CD4-positive, alpha-beta T cell (primary cell): Measurements from ENCODE around the gene SYNPO. TPM values are rescaled to one million over a fixed set of nuclear protein-coding genes. Genes with fewer than 3 reads are reported as not detected.

Experiments used
- ATAC-seq: fragments of 200-7000 bp; cut with Tn5 transposase; one replicate; pipeline ENCODE4 v1.10.0; 2022; ENCODE audit warnings: mild to moderate bottlenecking; ENCODE audit not compliant: poor library complexity
- CTCF ChIA-PET: fragments of 350-600 bp; sonication (Branson Sonifier 250); formaldehyde crosslinking; loops from one replicate; lab custom pipeline; 2021; ENCODE audit warnings: antibody characterized with exemption, inconsistent platforms; lab: Charles Lee
- POLR2A ChIA-PET: fragments of 350-600 bp; sonication (Branson Sonifier 250); formaldehyde crosslinking; loops from one replicate; lab custom pipeline; 2021; ENCODE audit warnings: antibody characterized with exemption, inconsistent platforms; lab: Charles Lee
- DNase-seq, 14 experiments: peaks; one replicate each; pipeline ENCODE4 v3.0.0-alpha.2; 2013 to 2020; ENCODE audit warnings: mixed read lengths in 2 of 14
- H3K27ac ChIP-seq, 2 donors: one replicate each; pipeline versions ENCODE4 v1.5.1 to v1.7.0; 2013; ENCODE audit warnings: low read length in 2 of 2, low read depth in 1 of 2, mild to moderate bottlenecking in 1 of 2
- H3K27me3 ChIP-seq, 2 experiments: 1 replicate in 1 of 2; 2 replicates in 1 of 2; pipeline versions ENCODE4 v1.6.1 to v1.7.0; 2013; ENCODE audit warnings: low read length in 2 of 2, control low read depth in 1 of 2, mild to moderate bottlenecking in 1 of 2, moderate library complexity in 1 of 2; ENCODE audit not compliant: insufficient read depth in 2 of 2, control insufficient read depth in 1 of 2
- H3K36me3 ChIP-seq: one replicate; pipeline ENCODE4 v1.6.1; 2013; ENCODE audit warnings: low read length, control low read depth; ENCODE audit not compliant: insufficient read depth
- H3K4me1 ChIP-seq: one replicate; pipeline ENCODE4 v1.6.1; 2013; ENCODE audit warnings: low read length, control low read depth; ENCODE audit not compliant: insufficient read depth
- H3K4me3 ChIP-seq: one replicate; pipeline ENCODE4 v1.5.1; 2013; ENCODE audit warnings: mild to moderate bottlenecking, low read length, moderate library complexity
- H3K9me3 ChIP-seq, 2 experiments: 1 replicate in 1 of 2; 2 replicates in 1 of 2; pipeline versions ENCODE4 v1.6.1 to v1.7.0; 2013; ENCODE audit warnings: low read length in 2 of 2, mild to moderate bottlenecking in 2 of 2, control low read depth in 1 of 2, moderate library complexity in 1 of 2; ENCODE audit not compliant: control insufficient read depth in 1 of 2, insufficient read depth in 1 of 2
- H3K27ac Mint-ChIP-seq: one replicate; pipeline ENCODE4 v1.8.0; 2020; ENCODE audit warnings: mixed read lengths
- H3K27me3 Mint-ChIP-seq: one replicate; pipeline ENCODE4 v1.8.0; 2021; ENCODE audit warnings: mixed read lengths
- H3K36me3 Mint-ChIP-seq: one replicate; pipeline ENCODE4 v1.8.0; 2021; ENCODE audit warnings: low read depth, mixed read lengths
- H3K4me1 Mint-ChIP-seq: one replicate; pipeline ENCODE4 v1.8.0; 2021; ENCODE audit warnings: low read depth, mixed read lengths
- H3K4me3 Mint-ChIP-seq: one replicate; pipeline ENCODE4 v1.8.0; 2020; ENCODE audit warnings: mild to moderate bottlenecking, mixed read lengths
- H3K9me3 Mint-ChIP-seq: one replicate; pipeline ENCODE4 v1.8.0; 2020; ENCODE audit warnings: mixed read lengths
- intact Hi-C, 2 experiments: fragments of 100-400 bp; cut with DNase I in 1 of 2; cut with micrococcal nuclease in 1 of 2; formaldehyde crosslinking; loops; one replicate each; pipeline versions ENCODE4 v1.15.1 to v1.9.0; 2023 to 2025; cut with DNase I, micrococcal nuclease
- total RNA-seq, 174 experiments: library from RNA in 2 of 174; stranded (reverse) in 2 of 174; gene quantifications; one replicate each; pipeline ENCODE4 v1.2.3 and lab custom pipeline; 2021 to 2026
- TF ChIP-seq, protein P1 (sequence below): fragments of 200-600 bp; IDR thresholded peaks from one replicate; pipeline ENCODE4 v1.8.0; 2022; ENCODE audit warnings: antibody characterized with exemption, mild to moderate bottlenecking

SYNPO gene
- total RNA-seq, 2 experiments from 2014 or later: 0.06 to 0.14 TPM

DNA sequence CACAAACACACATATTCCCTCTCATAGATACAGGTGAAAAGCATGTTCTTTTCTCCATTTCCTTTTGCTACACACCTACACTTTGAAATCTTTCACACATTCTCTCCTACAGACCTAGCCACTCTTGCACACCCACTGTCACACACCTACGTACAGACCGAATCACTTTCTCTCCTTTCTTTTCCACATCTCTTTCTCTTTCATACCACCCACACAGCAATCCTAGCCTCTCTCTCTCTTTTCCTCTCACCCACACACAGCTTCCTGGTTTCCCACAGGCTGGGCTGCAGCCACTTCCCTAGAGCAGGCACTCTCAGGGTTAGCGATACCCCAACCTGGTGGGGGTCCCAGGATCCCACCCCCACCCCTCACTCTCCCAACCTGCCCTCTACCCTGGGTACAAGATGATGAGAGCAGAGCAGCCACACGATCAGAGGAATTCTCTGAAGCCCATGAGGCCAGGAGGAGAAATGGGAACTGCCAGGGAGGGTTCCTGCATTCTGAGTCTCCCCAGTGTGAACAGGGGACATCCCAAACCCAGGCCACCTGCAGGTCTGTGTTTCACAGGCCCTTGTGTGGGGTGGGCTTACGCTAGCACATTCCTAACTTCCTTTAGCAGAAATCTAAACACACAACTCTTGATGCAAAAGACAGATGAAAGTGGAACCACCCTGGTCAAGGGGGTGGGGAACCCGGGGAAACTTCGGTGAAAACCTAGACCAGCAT is 17.1 kb upstream of the SYNPO start:
- Mint-ChIP-seq H3K36me3 (no peaks in the 10 kb centered on the region), H3K4me1 (peaks cover 29% of the 10 kb centered on the region), H3K27ac (peak overlapping the region; percentile 47), H3K4me3 (peak overlapping the region; percentile 28), H3K27me3 (peaks cover 7% of the 10 kb centered on the region), H3K9me3 (no peaks in the 10 kb centered on the region)
- TF ChIP-seq, protein P1, sequence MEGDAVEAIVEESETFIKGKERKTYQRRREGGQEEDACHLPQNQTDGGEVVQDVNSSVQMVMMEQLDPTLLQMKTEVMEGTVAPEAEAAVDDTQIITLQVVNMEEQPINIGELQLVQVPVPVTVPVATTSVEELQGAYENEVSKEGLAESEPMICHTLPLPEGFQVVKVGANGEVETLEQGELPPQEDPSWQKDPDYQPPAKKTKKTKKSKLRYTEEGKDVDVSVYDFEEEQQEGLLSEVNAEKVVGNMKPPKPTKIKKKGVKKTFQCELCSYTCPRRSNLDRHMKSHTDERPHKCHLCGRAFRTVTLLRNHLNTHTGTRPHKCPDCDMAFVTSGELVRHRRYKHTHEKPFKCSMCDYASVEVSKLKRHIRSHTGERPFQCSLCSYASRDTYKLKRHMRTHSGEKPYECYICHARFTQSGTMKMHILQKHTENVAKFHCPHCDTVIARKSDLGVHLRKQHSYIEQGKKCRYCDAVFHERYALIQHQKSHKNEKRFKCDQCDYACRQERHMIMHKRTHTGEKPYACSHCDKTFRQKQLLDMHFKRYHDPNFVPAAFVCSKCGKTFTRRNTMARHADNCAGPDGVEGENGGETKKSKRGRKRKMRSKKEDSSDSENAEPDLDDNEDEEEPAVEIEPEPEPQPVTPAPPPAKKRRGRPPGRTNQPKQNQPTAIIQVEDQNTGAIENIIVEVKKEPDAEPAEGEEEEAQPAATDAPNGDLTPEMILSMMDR: no peak
- ChIA-PET CTCF (no interaction called here), POLR2A (no interaction called here)
- Histone ChIP-seq H3K27ac (no peak overlapping the region), H3K27me3 (peaks cover 0 to 6% of the 10 kb centered on the region in 2 experiments), H3K4me1 (peaks cover 27% of the 10 kb centered on the region), H3K9me3 (no peaks in the 10 kb centered on the region), H3K4me3 (no peak overlapping the region), H3K36me3 (no peaks in the 10 kb centered on the region)
- ATAC-seq (no peak), DNase-seq (no peak)
- intact Hi-C loops: no loop called here

DNA sequence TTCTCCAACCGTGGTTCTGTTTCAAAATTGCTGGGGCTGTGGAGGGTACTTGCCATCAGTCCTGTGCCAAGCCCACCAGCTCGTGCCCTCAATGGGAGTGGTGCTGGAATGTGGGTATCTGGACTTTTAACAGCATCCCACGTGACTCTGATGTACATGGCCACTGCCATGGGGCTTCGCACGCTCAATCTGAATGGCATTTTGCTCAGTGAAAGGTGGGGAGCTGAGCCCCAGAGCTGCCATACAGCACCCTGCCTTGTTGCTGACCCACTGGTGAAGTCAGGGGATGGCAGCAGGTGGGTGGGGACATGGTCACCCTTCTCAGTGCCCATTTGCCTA is 16.6 kb upstream of the SYNPO start:
- Mint-ChIP-seq H3K4me3 (peak overlapping the region; percentile 86), H3K27me3 (peaks cover 7% of the 10 kb centered on the region), H3K27ac (peak overlapping the region; percentile 47), H3K9me3 (no peaks in the 10 kb centered on the region), H3K4me1 (peaks cover 29% of the 10 kb centered on the region), H3K36me3 (no peaks in the 10 kb centered on the region)
- no peaks in the 10 kb centered on the region for H3K9me3 ChIP-seq
- no peak overlapping the region for H3K4me3 ChIP-seq
- peaks cover 0 to 6% of the 10 kb centered on the region in 2 experiments for H3K27me3 ChIP-seq
- intact Hi-C loops: no loop called here
- H3K27ac ChIP-seq: no peak overlapping the region
- H3K4me1 ChIP-seq: peaks cover 27% of the 10 kb centered on the region
- ATAC-seq (no peak), DNase-seq (no peak)
- POLR2A ChIA-PET: no interaction called here
- CTCF ChIA-PET: no interaction called here
- no peaks in the 10 kb centered on the region for H3K36me3 ChIP-seq
- TF ChIP-seq, protein P1: no peak

GRCh38 chr5:150624334-150625163 is 15.9 kb upstream of the SYNPO start:
- no peaks in the 10 kb centered on the region for H3K9me3 ChIP-seq
- peak overlapping the region; percentile 52 for H3K4me3 ChIP-seq
- TF ChIP-seq, protein P1: no peak
- peak; percentile 78 for ATAC-seq
- Mint-ChIP-seq H3K4me1 (peaks cover 29% of the 10 kb centered on the region), H3K9me3 (no peaks in the 10 kb centered on the region), H3K27ac (peak overlapping the region; percentile 47), H3K27me3 (peaks cover 14% of the 10 kb centered on the region), H3K4me3 (peak overlapping the region; percentile 86), H3K36me3 (no peaks in the 10 kb centered on the region)
- ChIA-PET CTCF (no interaction called here), POLR2A (no interaction called here)
- peak in 11 of 14 experiments; percentile 14 to 73 (median 25) for DNase-seq
- peaks cover 0 to 6% of the 10 kb centered on the region in 2 experiments for H3K27me3 ChIP-seq
- peaks cover 27% of the 10 kb centered on the region for H3K4me1 ChIP-seq
- intact Hi-C loops: no loop called here
- no peak overlapping the region for H3K27ac ChIP-seq
- H3K36me3 ChIP-seq: no peaks in the 10 kb centered on the region
